Articular chondrocyte of knee joint (primary cell): ENCODE results near the gene FAM107B. TPM values are rescaled to one million over a fixed set of nuclear protein-coding genes. Genes with fewer than 3 reads are reported as not detected.

Experiments
- small RNA-seq: library from RNA; depleted of rRNA; stranded (forward); fragments of <200 nt; gene quantifications from one replicate; pipeline ENCODE3, GENCODE V24; 2012
- total RNA-seq: library from RNA; depleted of rRNA; stranded (reverse); fragments of >200 nt; gene quantifications from 2 replicates; pipeline ENCODE4 v1.2.3, GENCODE V29; 2012

The FAM107B gene
- 30.1 and 48.4 TPM in 2 replicates for total RNA-seq

DNA sequence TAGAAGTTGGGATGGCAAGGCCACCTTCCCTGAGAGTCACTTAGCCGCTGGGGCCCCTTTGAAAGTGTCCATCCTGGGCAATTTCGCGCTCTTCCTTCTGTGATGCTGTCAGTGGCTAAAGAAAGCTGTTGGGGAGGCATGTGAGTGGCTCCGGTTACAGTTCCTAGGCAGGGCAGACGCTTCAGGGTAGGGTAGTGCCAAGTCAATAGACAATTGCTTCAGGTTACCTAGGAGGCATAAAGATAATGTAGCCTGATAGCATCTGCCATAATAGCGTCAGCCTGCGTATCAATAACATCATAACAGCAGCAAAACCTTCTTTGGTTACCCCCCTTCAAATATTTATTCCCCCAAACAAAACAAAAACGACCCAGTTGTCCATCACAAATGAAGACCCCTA lies at the start of gene FAM107B:
FAM107B (minus strand) TSS at position 101 of the 400 bp plus-strand sequence. CDS start 234 bp downstream, outside the sequence.

Small RNA genes lying within 50 kb of the gene (small RNA-seq; reads per million reads assigned to genes)
- not detected for gene RNA5SP302

Other genes with a start within 250 kb of the FAM107B start
- gene CDNF, start 63.1 kb upstream of the FAM107B start, total RNA-seq = 2.7 and 3.5 TPM in 2 replicates
- 14.8 and 16.2 TPM in 2 replicates for gene HSPA14, start 63.4 kb upstream of the FAM107B start, total RNA-seq
- gene MSANTD7, start 63.4 kb upstream of the FAM107B start, total RNA-seq = 15.9 and 17.4 TPM in 2 replicates
- gene SUV39H2, start 104.0 kb upstream of the FAM107B start, total RNA-seq = 9.4 and 16.1 TPM in 2 replicates
- 18.7 and 21.4 TPM in 2 replicates for gene DCLRE1C, start 179.2 kb upstream of the FAM107B start, total RNA-seq
- 0.91 TPM in 1 of 2 replicates, not detected in the other for gene MEIG1, start 184.5 kb upstream of the FAM107B start, total RNA-seq